GM12865 (cell line): ENCODE measurements around the gene SLC39A1.

ENCODE experiments used
- DNase-seq: peaks from one replicate; pipeline ENCODE4 v3.0.0; 2010; ENCODE audit warnings: low read depth
- H3K4me3 ChIP-seq: 2 replicates; pipeline ENCODE4 v1.5.1; 2011; ENCODE audit warnings: mild to moderate bottlenecking, low read depth, low read length, control low read depth
- TF ChIP-seq, protein P1 (sequence below): IDR thresholded peaks from 2 replicates; pipeline ENCODE4 v1.5.1; 2011; ENCODE audit warnings: low read length, control low read depth, low read depth, inconsistent platforms; ENCODE audit not compliant: insufficient read depth; ENCODE audit errors: missing control alignments

SLC39A1 gene

DNA sequence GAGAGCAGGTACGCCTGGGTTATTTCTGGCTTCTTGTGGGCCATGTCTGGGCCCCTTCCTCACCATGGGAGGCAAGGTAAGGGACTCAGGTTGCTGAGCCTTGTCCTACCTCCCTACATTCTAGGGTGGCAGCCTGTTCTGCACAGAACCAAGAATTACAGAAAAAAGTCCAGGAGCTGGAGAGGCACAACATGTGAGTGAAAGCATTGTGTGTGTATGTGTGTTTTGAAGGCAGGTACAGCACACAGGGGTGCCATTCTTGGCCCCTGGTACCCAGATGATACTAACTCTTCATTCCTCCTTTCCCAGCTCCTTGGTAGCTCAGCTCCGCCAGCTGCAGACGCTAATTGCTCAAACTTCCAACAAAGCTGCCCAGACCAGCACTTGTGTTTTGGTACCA lies 9.7 kb upstream of the SLC39A1 start:
- no peak overlapping the region for H3K4me3 ChIP-seq
- DNase-seq: no peak
- TF ChIP-seq, protein P1, sequence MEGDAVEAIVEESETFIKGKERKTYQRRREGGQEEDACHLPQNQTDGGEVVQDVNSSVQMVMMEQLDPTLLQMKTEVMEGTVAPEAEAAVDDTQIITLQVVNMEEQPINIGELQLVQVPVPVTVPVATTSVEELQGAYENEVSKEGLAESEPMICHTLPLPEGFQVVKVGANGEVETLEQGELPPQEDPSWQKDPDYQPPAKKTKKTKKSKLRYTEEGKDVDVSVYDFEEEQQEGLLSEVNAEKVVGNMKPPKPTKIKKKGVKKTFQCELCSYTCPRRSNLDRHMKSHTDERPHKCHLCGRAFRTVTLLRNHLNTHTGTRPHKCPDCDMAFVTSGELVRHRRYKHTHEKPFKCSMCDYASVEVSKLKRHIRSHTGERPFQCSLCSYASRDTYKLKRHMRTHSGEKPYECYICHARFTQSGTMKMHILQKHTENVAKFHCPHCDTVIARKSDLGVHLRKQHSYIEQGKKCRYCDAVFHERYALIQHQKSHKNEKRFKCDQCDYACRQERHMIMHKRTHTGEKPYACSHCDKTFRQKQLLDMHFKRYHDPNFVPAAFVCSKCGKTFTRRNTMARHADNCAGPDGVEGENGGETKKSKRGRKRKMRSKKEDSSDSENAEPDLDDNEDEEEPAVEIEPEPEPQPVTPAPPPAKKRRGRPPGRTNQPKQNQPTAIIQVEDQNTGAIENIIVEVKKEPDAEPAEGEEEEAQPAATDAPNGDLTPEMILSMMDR: no peak

DNA sequence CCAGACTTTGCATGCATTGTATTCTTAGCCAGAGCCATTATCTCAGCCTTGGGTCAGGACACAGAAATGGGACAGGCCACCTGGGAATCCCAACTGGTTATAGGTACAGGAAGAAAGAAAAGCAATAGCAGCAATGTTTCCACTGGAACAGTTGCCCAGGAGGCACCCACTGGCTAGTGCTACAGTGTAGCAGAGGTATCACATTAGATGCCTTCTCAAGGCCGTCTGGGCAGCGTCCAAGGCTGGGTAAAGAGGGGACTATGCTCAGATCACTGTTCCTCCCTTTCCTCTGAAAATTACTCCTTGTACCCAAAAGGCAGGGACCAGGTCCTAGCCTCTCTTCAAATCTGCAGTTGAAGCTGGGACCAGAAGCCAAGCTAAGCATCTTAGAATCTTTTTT lies 7.0 kb upstream of the SLC39A1 start:
- no peak overlapping the region for H3K4me3 ChIP-seq
- DNase-seq: no peak
- TF ChIP-seq, protein P1: no peak

DNA sequence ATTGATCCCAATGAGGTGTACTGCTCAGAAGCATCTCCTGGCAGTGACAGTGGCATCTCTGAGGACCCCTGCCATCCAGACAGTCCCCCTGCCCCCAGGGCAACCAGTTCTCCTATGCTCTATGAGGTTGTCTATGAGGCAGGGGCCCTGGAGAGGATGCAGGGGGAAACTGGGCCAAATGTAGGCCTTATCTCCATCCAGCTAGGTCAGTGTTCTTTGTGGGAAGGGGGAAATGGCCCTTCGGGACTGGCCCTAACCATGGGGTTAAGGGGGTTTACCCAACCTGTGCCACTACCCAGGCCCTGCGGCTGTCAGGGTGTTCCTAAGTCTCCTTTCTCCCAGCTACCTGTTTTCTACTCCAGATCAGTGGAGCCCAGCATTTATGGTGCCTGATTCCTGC lies 5.6 kb upstream of the SLC39A1 start:
- no peak for DNase-seq
- TF ChIP-seq, protein P1: no peak
- no peak overlapping the region for H3K4me3 ChIP-seq

DNA sequence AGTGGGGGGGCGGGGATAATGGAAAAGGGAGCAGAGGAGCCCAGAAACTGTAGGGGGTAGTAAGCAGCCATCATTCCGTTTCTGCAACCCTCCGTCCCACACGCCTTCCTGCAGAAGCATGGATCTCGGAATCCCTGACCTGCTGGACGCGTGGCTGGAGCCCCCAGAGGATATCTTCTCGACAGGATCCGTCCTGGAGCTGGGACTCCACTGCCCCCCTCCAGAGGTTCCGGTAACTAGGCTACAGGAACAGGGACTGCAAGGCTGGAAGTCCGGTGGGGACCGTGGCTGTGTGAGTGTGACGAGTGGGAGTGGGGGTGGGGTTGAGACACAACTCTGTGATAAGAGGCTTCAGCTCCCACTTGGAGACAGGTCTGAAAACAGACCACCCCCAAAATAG lies 5.1 kb upstream of the SLC39A1 start:
- H3K4me3 ChIP-seq: peak overlapping the region; percentile 81
- TF ChIP-seq, protein P1: no peak
- DNase-seq: no peak

DNA sequence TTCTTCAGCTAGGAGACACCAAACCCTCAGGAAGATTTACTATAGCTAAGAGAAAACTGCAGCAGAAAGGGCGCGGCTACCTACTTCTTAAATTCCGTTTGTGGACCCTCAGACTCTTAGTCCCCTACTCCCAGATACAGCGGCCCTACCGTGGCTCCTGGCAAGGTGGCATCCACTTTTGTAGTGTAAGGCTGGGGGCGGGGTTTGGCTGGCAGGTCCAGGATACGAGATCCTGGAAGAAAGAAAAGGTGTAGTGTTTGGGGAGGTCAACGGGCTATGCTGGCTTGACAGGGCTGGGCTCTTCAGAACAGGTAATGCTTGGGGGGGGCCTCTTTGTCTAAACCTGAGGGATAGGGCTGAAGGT lies 4.6 kb upstream of the SLC39A1 start:
- H3K4me3 ChIP-seq: peak overlapping the region; percentile 81
- TF ChIP-seq, protein P1: no peak
- no peak for DNase-seq

DNA sequence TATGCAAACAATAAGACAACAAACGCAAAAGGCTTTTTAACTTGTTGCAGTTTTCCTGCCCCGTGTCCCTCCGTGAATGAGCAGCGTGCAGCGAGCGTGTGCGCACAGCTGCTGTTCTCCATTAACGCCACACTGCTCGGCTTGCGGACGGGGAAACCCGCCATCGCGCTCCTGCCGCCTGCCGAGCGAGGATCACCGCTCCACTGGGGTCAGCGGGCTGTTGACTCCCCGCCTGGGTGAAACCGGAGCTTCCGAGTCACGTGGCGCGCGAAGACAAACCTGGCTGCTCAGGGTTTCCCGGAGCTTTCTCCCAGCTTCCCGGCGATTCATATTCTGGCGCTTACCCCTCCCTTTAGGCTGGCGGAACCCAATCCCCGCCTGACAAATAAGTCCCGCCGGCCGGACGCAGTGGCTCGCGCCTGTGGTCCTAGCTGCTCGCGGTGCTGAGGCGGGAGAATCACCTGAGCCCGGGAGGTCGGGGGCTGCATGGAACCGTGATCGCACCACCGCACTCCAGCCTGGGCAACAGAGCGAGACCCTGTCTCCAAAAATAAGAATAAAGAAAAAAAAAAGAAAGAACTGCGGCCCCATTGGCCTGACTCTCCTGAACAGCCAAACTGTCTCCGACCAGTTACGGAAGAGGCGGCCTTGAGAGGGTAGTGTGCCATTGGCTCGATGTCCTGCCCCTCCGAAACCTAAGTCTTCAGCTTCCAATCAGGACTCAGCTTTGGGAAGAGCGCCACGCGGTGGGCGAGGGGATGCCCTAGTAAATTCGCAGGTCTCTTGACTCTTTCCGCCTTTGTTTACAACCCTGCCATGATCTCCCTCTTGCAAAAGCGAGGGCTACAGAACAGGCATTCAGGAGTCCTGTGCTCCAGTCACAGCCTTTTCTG lies 4.0 kb upstream of the SLC39A1 start, which contains the start of gene CREB3L4:
Gene CREB3L4, plus strand, starts transcription at position 796 of the 893 bp plus-strand sequence. CDS start 624 bp downstream, outside the sequence.
- H3K4me3 ChIP-seq: peak within 1 kb of the TSS; percentile 81
- TF ChIP-seq, protein P1: peak; percentile 41
- peak; percentile 99 for DNase-seq
